ENCODE results near the gene SPSB4.

The SPSB4 gene

DNA sequence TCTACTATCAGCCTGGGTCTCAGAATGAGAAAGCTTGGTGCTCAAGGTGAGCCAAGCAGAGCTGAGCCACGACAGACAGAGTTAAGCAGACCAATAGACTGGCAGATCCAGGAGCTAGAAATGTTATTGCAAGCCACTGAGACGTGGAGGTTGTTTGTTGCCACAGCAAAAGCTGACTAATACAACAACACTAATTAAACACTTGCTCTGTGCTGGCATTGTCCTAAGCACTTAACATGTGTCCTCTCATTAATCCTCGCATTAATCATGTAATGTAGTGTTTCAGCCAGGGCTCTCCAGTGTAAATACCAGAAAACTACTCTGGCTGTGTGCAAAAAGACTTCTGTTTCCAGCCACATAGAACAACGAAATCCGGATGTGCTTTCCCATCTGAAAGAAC, 11.6 kb upstream of the SPSB4 start:
- TF ChIP-seq ARNTL (CRISPR knock-in tag; IDR thresholded peaks at IDR 0.05; ENCODE audit: borderline replicate concordance, low read depth) (no peak), TOX (CRISPR knock-in tag; IDR thresholded peaks at IDR 0.05; ENCODE audit: borderline replicate concordance) (no peak), ZFP30 (CRISPR knock-in tag; IDR thresholded peaks at IDR 0.05) (no peak), ZNF8 (CRISPR knock-in tag; IDR thresholded peaks at IDR 0.05) (no peak), OSR1 (CRISPR knock-in tag; IDR thresholded peaks at IDR 0.05) (no peak), ZC3H10 (CRISPR knock-in tag; IDR thresholded peaks at IDR 0.05) (no peak), ZNF565 (CRISPR knock-in tag; conservative IDR thresholded peaks at IDR 0.05; ENCODE audit: low read depth) (no peak), ESRRG (CRISPR knock-in tag; IDR thresholded peaks at IDR 0.05) (no peak), TCF4 (CRISPR knock-in tag; IDR thresholded peaks at IDR 0.05; ENCODE audit: borderline replicate concordance) (no peak), SNAI2 (CRISPR knock-in tag; IDR thresholded peaks at IDR 0.05) (no peak)
- TF ChIP-seq, protein P1, sequence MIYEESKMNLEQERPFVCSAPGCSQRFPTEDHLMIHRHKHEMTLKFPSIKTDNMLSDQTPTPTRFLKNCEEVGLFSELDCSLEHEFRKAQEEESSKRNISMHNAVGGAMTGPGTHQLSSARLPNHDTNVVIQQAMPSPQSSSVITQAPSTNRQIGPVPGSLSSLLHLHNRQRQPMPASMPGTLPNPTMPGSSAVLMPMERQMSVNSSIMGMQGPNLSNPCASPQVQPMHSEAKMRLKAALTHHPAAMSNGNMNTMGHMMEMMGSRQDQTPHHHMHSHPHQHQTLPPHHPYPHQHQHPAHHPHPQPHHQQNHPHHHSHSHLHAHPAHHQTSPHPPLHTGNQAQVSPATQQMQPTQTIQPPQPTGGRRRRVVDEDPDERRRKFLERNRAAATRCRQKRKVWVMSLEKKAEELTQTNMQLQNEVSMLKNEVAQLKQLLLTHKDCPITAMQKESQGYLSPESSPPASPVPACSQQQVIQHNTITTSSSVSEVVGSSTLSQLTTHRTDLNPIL (CRISPR knock-in tag; IDR thresholded peaks at IDR 0.05; ENCODE audit: low read depth) = no peak
- ATAC-seq = no peak

DNA sequence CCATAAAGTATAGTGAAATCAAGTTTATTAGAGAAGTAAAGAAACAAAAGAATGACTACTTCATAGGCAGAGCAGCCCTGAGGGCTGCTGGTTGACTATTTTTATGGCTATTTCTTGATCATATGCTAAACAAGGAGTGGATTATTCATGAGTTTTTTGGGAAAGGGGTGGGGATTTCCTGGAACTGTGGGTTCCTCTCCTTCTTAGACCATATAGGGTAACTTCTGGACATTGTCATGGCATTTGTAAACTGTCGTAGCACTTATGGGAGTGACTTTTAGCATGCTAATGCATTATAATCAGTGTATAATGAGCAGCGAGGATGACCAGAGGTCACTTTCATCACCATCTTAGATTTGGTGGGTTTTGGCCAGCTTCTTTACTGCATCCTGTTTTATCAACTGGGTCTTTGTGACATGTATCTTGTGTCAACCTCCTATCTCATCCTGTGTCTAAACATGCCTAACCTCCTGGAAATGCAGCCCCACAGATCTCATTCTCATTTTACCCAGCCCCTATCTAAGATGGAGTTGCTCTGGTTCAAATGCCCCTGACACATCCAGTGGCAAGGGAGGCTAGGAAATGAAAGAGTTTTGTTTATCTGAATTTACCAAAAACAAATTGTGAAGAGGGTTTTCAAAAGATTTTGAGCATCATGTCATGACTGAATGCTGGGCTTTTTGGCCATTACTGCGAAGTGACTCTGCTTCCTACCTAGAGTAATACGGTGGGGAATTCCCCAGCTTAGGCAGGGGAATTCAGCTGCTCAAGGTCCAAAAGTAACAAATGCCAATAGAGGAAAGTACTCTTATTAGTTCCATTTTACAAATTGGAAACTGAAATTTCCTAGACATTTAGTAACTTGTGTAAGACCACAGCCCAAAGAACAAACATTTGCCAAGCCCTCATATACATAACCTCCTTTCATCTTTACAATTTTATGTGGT, 6.2 kb upstream of the SPSB4 start:
- TF ChIP-seq, protein P1 (CRISPR knock-in tag; IDR thresholded peaks at IDR 0.05; ENCODE audit: low read depth) = no peak
- TF ChIP-seq, protein P2, sequence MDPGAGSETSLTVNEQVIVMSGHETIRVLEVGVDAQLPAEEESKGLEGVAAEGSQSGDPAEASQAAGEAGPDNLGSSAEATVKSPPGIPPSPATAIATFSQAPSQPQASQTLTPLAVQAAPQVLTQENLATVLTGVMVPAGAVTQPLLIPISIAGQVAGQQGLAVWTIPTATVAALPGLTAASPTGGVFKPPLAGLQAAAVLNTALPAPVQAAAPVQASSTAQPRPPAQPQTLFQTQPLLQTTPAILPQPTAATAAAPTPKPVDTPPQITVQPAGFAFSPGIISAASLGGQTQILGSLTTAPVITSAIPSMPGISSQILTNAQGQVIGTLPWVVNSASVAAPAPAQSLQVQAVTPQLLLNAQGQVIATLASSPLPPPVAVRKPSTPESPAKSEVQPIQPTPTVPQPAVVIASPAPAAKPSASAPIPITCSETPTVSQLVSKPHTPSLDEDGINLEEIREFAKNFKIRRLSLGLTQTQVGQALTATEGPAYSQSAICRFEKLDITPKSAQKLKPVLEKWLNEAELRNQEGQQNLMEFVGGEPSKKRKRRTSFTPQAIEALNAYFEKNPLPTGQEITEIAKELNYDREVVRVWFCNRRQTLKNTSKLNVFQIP (CRISPR knock-in tag; IDR thresholded peaks at IDR 0.05; ENCODE audit: borderline replicate concordance, low read depth) = no peak
- no peak for TF ChIP-seq ZFP30 (CRISPR knock-in tag; IDR thresholded peaks at IDR 0.05)
- TF ChIP-seq, protein P3, sequence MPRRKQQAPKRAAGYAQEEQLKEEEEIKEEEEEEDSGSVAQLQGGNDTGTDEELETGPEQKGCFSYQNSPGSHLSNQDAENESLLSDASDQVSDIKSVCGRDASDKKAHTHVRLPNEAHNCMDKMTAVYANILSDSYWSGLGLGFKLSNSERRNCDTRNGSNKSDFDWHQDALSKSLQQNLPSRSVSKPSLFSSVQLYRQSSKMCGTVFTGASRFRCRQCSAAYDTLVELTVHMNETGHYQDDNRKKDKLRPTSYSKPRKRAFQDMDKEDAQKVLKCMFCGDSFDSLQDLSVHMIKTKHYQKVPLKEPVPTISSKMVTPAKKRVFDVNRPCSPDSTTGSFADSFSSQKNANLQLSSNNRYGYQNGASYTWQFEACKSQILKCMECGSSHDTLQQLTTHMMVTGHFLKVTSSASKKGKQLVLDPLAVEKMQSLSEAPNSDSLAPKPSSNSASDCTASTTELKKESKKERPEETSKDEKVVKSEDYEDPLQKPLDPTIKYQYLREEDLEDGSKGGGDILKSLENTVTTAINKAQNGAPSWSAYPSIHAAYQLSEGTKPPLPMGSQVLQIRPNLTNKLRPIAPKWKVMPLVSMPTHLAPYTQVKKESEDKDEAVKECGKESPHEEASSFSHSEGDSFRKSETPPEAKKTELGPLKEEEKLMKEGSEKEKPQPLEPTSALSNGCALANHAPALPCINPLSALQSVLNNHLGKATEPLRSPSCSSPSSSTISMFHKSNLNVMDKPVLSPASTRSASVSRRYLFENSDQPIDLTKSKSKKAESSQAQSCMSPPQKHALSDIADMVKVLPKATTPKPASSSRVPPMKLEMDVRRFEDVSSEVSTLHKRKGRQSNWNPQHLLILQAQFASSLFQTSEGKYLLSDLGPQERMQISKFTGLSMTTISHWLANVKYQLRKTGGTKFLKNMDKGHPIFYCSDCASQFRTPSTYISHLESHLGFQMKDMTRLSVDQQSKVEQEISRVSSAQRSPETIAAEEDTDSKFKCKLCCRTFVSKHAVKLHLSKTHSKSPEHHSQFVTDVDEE (CRISPR knock-in tag; IDR thresholded peaks at IDR 0.05) = no peak
- no peak for TF ChIP-seq ZC3H10 (CRISPR knock-in tag; IDR thresholded peaks at IDR 0.05)
- TF ChIP-seq TCF4 (CRISPR knock-in tag; IDR thresholded peaks at IDR 0.05; ENCODE audit: borderline replicate concordance) = no peak
- TF ChIP-seq OSR1 (CRISPR knock-in tag; IDR thresholded peaks at IDR 0.05) = no peak
- TF ChIP-seq ZFP3 (CRISPR knock-in tag; IDR thresholded peaks at IDR 0.05) = no peak
- no peak for TF ChIP-seq ARNTL (CRISPR knock-in tag; IDR thresholded peaks at IDR 0.05; ENCODE audit: borderline replicate concordance, low read depth)
- TF ChIP-seq ZNF70 (CRISPR knock-in tag; IDR thresholded peaks at IDR 0.05) = no peak
- TF ChIP-seq ZNF8 (CRISPR knock-in tag; IDR thresholded peaks at IDR 0.05) = no peak
- TF ChIP-seq RARB (CRISPR knock-in tag; IDR thresholded peaks at IDR 0.05) = no peak
- TF ChIP-seq PPARA (CRISPR knock-in tag; IDR thresholded peaks at IDR 0.05; ENCODE audit: borderline replicate concordance) = no peak
- TF ChIP-seq, protein P4, sequence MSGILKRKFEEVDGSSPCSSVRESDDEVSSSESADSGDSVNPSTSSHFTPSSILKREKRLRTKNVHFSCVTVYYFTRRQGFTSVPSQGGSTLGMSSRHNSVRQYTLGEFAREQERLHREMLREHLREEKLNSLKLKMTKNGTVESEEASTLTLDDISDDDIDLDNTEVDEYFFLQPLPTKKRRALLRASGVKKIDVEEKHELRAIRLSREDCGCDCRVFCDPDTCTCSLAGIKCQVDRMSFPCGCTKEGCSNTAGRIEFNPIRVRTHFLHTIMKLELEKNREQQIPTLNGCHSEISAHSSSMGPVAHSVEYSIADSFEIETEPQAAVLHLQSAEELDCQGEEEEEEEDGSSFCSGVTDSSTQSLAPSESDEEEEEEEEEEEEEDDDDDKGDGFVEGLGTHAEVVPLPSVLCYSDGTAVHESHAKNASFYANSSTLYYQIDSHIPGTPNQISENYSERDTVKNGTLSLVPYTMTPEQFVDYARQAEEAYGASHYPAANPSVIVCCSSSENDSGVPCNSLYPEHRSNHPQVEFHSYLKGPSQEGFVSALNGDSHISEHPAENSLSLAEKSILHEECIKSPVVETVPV (CRISPR knock-in tag; IDR thresholded peaks at IDR 0.05) = no peak
- TF ChIP-seq BACH2 (CRISPR knock-in tag; IDR thresholded peaks at IDR 0.05; ENCODE audit: borderline replicate concordance) = no peak
- no peak for TF ChIP-seq GLIS3 (CRISPR knock-in tag; IDR thresholded peaks at IDR 0.05)
- TF ChIP-seq ZNF565 (CRISPR knock-in tag; conservative IDR thresholded peaks at IDR 0.05; ENCODE audit: low read depth) = no peak
- ATAC-seq = no peak

DNA sequence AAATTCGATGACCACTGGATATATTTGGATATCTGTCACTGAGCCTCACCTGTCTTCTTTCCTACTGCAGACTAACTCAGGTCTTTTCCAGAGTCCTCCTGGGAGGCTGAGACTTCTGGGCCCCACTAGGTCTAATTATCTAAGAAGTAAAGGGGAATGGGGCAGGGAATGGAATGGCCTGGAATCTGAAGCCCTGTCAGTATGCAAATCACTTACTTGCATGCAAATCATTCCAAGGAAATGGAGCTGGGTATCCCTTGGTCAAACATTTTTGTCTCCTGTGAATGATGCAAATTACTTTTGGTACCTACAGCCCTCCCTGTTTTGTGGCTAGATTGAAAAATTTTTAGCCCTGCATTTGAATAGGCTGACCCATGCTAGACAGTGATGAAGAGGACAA, 5.3 kb upstream of the SPSB4 start:
- ATAC-seq = no peak
- TF ChIP-seq TCF4 (CRISPR knock-in tag; IDR thresholded peaks at IDR 0.05; ENCODE audit: borderline replicate concordance) = no peak
- TF ChIP-seq ESRRG (CRISPR knock-in tag; IDR thresholded peaks at IDR 0.05) = no peak
- TF ChIP-seq, protein P5, sequence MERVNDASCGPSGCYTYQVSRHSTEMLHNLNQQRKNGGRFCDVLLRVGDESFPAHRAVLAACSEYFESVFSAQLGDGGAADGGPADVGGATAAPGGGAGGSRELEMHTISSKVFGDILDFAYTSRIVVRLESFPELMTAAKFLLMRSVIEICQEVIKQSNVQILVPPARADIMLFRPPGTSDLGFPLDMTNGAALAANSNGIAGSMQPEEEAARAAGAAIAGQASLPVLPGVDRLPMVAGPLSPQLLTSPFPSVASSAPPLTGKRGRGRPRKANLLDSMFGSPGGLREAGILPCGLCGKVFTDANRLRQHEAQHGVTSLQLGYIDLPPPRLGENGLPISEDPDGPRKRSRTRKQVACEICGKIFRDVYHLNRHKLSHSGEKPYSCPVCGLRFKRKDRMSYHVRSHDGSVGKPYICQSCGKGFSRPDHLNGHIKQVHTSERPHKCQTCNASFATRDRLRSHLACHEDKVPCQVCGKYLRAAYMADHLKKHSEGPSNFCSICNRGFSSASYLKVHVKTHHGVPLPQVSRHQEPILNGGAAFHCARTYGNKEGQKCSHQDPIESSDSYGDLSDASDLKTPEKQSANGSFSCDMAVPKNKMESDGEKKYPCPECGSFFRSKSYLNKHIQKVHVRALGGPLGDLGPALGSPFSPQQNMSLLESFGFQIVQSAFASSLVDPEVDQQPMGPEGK (CRISPR knock-in tag; IDR thresholded peaks at IDR 0.05; ENCODE audit: borderline replicate concordance) = no peak
- TF ChIP-seq ARNTL (CRISPR knock-in tag; IDR thresholded peaks at IDR 0.05; ENCODE audit: borderline replicate concordance, low read depth) = no peak
- TF ChIP-seq OSR1 (CRISPR knock-in tag; IDR thresholded peaks at IDR 0.05) = no peak
- TF ChIP-seq, protein P2 (CRISPR knock-in tag; IDR thresholded peaks at IDR 0.05; ENCODE audit: borderline replicate concordance, low read depth) = no peak
